ENCODE results near the gene FAHD1.
A peak's percentile ranks its signal among the peaks of the same experiment; 100 is the strongest.

Gene FAHD1

DNA sequence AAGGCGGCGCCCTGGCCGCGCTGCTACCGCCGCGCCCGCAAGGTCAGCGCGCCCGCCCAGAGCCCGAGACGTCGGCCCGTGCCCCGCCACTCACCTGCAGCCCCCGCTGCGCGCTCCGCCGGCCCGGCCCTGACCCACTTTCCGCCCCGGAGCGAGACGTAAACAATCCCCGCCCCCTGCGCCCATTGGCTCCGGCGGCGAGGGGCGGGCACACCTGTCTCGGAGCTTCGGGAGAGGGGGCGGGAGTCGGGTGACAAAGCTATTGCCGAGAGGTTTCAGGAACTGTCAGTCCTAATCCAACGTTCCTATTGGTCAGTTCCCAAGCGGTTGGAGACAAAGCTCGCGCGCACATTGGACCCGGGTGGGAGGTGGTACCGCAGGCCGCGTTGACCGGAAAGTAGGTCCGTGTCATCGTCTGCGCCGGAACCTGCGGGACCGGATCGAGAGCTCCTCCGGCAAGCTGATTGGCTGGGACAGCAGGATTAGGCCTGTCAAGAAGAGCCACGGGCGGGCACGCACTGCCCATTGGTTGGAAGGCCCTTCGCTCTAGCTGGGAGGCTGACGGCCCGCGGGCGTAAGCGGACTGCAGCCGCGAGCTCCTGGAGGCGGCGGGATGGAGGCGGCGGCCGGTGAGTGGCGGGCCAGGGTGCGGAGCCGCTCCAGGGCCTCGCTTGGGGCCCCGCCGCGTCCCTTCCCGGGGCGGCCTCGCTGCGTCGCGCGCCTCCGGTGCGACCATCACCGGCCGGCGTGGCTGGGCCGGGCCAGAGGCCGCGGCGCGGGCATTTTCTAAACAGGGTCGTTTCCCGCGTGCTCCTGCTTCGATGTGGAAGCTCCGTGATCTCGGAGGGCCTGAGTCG, 44.4 kb upstream of the FAHD1 start, which contains the start of the genes NUBP2 and SPSB3:
TSS of gene NUBP2 (plus strand) at position 553 of the 857 bp plus-strand sequence. CDS start at position 614, 61 bp downstream.
TSS of gene SPSB3 (minus strand) at position 164 of the 857 bp plus-strand sequence. CDS start 1,088 bp downstream, outside the sequence.
- no peaks in the 10 kb centered on the region for H3K27me3 ChIP-seq (ENCODE audit: control insufficient read depth, insufficient read depth, low read length)
- peaks cover 4% of the 10 kb centered on the region for H3K4me1 ChIP-seq
- no peaks in the 10 kb centered on the region for H3K36me3 ChIP-seq (ENCODE audit: control insufficient read depth, insufficient read depth, low read length)
- peak within 1 kb of the TSS; percentile 81 for H2AFZ ChIP-seq
- peak within 1 kb of the TSS; percentile 90 for H3K4me2 ChIP-seq (ENCODE audit: low read length)
- peak within 1 kb of the TSS; percentile 82 for H3K4me3 ChIP-seq (ENCODE audit: low read depth, low read length)
- H3K9ac ChIP-seq: peak within 1 kb of the TSS; percentile 41
- TF ChIP-seq, protein P1, sequence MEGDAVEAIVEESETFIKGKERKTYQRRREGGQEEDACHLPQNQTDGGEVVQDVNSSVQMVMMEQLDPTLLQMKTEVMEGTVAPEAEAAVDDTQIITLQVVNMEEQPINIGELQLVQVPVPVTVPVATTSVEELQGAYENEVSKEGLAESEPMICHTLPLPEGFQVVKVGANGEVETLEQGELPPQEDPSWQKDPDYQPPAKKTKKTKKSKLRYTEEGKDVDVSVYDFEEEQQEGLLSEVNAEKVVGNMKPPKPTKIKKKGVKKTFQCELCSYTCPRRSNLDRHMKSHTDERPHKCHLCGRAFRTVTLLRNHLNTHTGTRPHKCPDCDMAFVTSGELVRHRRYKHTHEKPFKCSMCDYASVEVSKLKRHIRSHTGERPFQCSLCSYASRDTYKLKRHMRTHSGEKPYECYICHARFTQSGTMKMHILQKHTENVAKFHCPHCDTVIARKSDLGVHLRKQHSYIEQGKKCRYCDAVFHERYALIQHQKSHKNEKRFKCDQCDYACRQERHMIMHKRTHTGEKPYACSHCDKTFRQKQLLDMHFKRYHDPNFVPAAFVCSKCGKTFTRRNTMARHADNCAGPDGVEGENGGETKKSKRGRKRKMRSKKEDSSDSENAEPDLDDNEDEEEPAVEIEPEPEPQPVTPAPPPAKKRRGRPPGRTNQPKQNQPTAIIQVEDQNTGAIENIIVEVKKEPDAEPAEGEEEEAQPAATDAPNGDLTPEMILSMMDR (IDR thresholded peaks at IDR 0.05): no peak
- H3K27ac ChIP-seq: peak within 1 kb of the TSS; percentile 47
- H3K79me2 ChIP-seq: peaks cover 32% of the 10 kb centered on the region
- no peaks in the 10 kb centered on the region for H3K9me3 ChIP-seq (ENCODE audit: control insufficient read depth, low read length)

DNA sequence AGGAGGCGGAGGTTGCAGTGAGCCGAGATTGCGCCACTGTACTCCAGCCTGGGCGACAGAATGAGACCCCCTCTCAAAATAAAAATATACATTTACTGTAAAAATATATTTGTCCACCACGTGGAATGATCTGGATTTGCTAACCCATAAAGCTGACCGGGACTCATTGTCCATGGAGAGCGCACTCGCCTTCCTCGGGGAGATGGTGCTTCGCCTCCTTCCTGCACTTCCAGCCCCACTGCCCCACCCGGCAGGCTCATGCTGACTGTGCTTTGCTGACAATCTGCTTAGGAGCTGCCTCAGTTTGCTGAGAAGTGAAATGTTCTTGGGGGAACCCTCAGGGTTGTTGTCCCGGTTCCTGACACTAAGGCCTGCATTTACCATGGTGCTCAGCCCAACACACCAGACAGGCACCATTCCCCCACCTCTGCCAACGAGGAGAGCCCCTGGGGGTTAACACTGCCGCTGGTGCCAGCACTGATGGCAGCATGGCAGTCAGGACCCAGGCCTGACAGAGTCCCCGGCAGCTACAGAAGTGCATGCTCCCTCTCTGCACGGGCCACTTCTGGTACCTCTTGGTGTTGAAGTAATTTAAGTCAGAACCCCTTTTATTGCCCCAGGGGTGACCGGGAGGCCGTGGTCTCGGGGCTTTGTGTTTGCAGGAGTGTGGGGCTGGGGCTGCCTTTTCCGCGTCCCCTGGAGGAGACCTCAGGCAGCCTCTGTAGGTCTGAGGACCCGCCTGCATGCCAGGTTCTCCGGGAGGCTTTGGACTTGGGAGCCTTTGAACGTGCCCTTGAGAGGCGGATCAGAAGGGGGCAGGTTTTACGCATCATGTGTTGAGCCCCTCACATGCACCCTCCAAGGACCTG, 41.8 kb upstream of the FAHD1 start:
- Histone ChIP-seq H3K4me3 (ENCODE audit: low read depth, low read length) (no peak overlapping the region), H3K4me1 (peaks cover 4% of the 10 kb centered on the region), H3K4me2 (ENCODE audit: low read length) (no peak overlapping the region), H3K27me3 (ENCODE audit: control insufficient read depth, insufficient read depth, low read length) (no peaks in the 10 kb centered on the region), H3K27ac (no peak overlapping the region), H2AFZ (no peak overlapping the region), H3K9ac (no peak overlapping the region), H3K79me2 (peaks cover 32% of the 10 kb centered on the region), H3K36me3 (ENCODE audit: control insufficient read depth, insufficient read depth, low read length) (no peaks in the 10 kb centered on the region), H3K9me3 (ENCODE audit: control insufficient read depth, low read length) (no peaks in the 10 kb centered on the region)
- TF ChIP-seq, protein P1 (IDR thresholded peaks at IDR 0.05): no peak

DNA sequence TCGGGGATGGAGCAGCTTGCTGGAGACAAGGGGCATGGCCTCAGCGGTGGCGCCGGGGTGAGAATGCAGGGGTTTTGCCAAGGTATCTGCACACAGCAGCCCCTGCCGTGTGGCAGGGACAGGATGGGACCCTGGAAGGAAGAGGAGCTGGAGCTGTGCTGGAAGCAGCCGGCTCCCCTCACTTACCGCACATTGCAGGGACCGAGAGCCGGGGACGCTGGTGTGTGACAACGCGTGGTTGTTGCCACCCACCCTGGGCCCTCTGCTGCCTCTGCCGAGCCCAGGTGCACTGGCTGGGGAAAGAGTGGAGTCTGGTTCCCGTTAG, 41.2 kb upstream of the FAHD1 start:
- peaks cover 4% of the 10 kb centered on the region for H3K4me1 ChIP-seq
- no peak overlapping the region for H3K4me3 ChIP-seq (ENCODE audit: low read depth, low read length)
- peaks cover 32% of the 10 kb centered on the region for H3K79me2 ChIP-seq
- TF ChIP-seq, protein P1 (IDR thresholded peaks at IDR 0.05): no peak
- H3K27ac ChIP-seq: no peak overlapping the region
- no peaks in the 10 kb centered on the region for H3K36me3 ChIP-seq (ENCODE audit: control insufficient read depth, insufficient read depth, low read length)
- no peak overlapping the region for H3K4me2 ChIP-seq (ENCODE audit: low read length)
- no peak overlapping the region for H2AFZ ChIP-seq
- H3K9me3 ChIP-seq (ENCODE audit: control insufficient read depth, low read length): no peaks in the 10 kb centered on the region
- H3K27me3 ChIP-seq (ENCODE audit: control insufficient read depth, insufficient read depth, low read length): no peaks in the 10 kb centered on the region
- no peak overlapping the region for H3K9ac ChIP-seq

DNA sequence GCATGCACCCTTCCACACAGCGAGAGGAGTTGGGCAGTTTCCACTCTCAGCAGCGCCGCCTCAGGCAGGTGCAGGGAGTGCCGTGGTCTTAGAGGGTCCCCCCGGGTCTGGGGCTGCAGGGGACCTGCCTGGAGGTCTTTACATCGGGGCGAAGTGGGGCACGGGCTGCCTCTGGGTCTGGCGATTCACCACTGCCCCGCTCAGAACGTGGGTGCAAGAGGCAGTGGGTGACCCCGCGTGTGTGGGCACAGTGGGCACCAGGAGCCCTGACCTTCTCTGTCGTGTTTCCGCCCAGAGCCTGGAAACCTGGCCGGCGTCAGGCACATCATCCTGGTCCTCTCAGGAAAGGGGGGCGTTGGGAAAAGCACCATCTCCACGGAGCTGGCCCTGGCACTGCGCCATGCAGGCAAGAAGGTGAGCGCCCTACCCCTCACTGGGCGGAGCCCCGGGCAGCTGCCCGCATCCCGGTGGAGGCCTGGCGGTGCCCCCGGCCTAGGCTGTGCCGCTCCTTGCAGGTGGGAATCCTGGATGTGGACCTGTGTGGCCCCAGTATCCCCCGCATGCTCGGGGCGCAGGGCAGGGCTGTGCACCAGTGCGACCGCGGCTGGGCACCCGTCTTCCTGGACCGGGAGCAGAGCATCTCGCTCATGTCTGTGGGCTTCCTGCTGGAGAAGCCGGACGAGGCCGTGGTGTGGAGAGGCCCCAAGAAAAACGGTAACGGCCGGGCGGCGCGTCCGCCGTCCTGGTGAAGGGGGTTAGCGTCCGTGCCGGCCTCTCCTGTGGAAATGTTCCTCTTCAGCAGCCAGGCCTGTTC, 40.6 kb upstream of the FAHD1 start:
- Histone ChIP-seq H3K27me3 (ENCODE audit: control insufficient read depth, insufficient read depth, low read length) (no peaks in the 10 kb centered on the region), H3K4me2 (ENCODE audit: low read length) (no peak overlapping the region), H3K4me1 (no peaks in the 10 kb centered on the region), H2AFZ (no peak overlapping the region), H3K9ac (no peak overlapping the region), H3K27ac (no peak overlapping the region), H3K79me2 (peaks cover 29% of the 10 kb centered on the region), H3K4me3 (ENCODE audit: low read depth, low read length) (no peak overlapping the region), H3K9me3 (ENCODE audit: control insufficient read depth, low read length) (no peaks in the 10 kb centered on the region), H3K36me3 (ENCODE audit: control insufficient read depth, insufficient read depth, low read length) (no peaks in the 10 kb centered on the region)
- TF ChIP-seq, protein P1 (IDR thresholded peaks at IDR 0.05): no peak

Data from parathyroid adenoma (tissue), 2 donors.